HCT116 (cell line): ENCODE results near the gene C2CD2. TPM values are rescaled to one million over a fixed set of nuclear protein-coding genes. Genes with fewer than 3 reads are reported as not detected.

Source experiments
- ATAC-seq: fragments of 200-7000 bp; cut with Tn5 transposase; 2 replicates; pipeline ENCODE4 v1.9.1; 2020; ENCODE audit warnings: mild to moderate bottlenecking, moderate library complexity
- BruUV-seq: library from RNA; stranded (reverse); fragments of 400-500 nt; replicated peaks from 2 replicates; lab custom pipeline; 2021; lab: Mats Ljungman, UMichigan
- CTCF ChIA-PET: fragments of 300-600 bp; sonication (Branson Sonifier 250); formaldehyde crosslinking; loops from one replicate; lab custom pipeline; 2021; ENCODE audit warnings: antibody characterized with exemption; lab: Charles Lee
- POLR2A ChIA-PET: fragments of 300-600, 350-600 bp; sonication (Branson Sonifier 250); formaldehyde crosslinking; loops from one replicate; lab custom pipeline; 2021; ENCODE audit warnings: antibody characterized with exemption; lab: Charles Lee
- RAD21 ChIA-PET, 2 experiments: fragments of 300-600 bp; sonication (Branson Sonifier 250); formaldehyde crosslinking; loops; one replicate each; lab custom pipeline; 2023; ENCODE audit warnings: low total read pairs in 2 of 2; ENCODE audit not compliant: uncharacterized antibody in 2 of 2, unreplicated experiment in 2 of 2, low non-redundant PET in 1 of 2; lab: Charles Lee
- DNase-seq: peaks from one replicate; pipeline ENCODE4 v3.0.0-alpha.2; 2010; ENCODE audit warnings: low read depth, low spot score
- H2AFZ ChIP-seq: fragments of 200-600 bp; shearing (Covaris generic), sonication (generic); 2 replicates; pipeline ENCODE4 v1.6.1; 2017; ENCODE audit warnings: low read depth, mixed run types, mixed read lengths, antibody characterized with exemption, low read length; ENCODE audit not compliant: poor library complexity, severe bottlenecking
- H3K27ac ChIP-seq: 2 replicates; pipeline ENCODE4 v1.5.1; 2012; ENCODE audit warnings: low read depth, low read length
- H3K27me3 ChIP-seq: fragments of 200-600 bp; sonication (generic); 2 replicates; pipeline ENCODE4 v1.6.1; 2016; ENCODE audit warnings: mixed run types, low read length, mixed read lengths; ENCODE audit not compliant: insufficient read depth
- H3K36me3 ChIP-seq, 2 experiments: fragments of 200-500 bp in 1 of 2; fragments of 200-600 bp in 1 of 2; sonication (Bioruptor generic) in 1 of 2; sonication (generic) in 1 of 2; 2 replicates each; pipeline versions ENCODE4 v1.5.1 to v1.6.1; 2014 to 2016; ENCODE audit warnings: low read length in 2 of 2, inconsistent platforms in 1 of 2, mixed read lengths in 1 of 2, mixed run types in 1 of 2; ENCODE audit not compliant: insufficient read depth in 2 of 2, control insufficient read depth in 1 of 2
- H3K4me1 ChIP-seq, 2 experiments: fragments of 200-600 bp in 1 of 2; sonication (generic) in 1 of 2; 2 replicates each; pipeline versions ENCODE4 v1.5.1 to v1.6.1; 2012 to 2017; ENCODE audit warnings: low read length in 2 of 2, inconsistent platforms in 1 of 2, mild to moderate bottlenecking in 1 of 2, mixed read lengths in 1 of 2, mixed run types in 1 of 2, moderate library complexity in 1 of 2; ENCODE audit not compliant: insufficient read depth in 2 of 2, control insufficient read depth in 1 of 2
- H3K4me2 ChIP-seq: fragments of 200-600 bp; sonication (generic); 2 replicates; pipeline ENCODE4 v1.6.1; 2017; ENCODE audit warnings: mixed run types, low read length, mixed read lengths
- H3K4me3 ChIP-seq, 2 experiments: fragments of 200-600 bp in 1 of 2; sonication (generic) in 1 of 2; replicated peaks in 1 of 2; 2 replicates each; pipeline ENCODE4 v1.5.1; 2011 to 2016; ENCODE audit warnings: low read length in 2 of 2, control low read depth in 1 of 2, low read depth in 1 of 2, mild to moderate bottlenecking in 1 of 2, mixed read lengths in 1 of 2, mixed run types in 1 of 2
- H3K79me2 ChIP-seq: fragments of 200-600 bp; sonication (generic); 2 replicates; pipeline ENCODE4 v1.6.1; 2017; ENCODE audit warnings: mild to moderate bottlenecking, mixed run types, low read length, moderate library complexity, mixed read lengths; ENCODE audit not compliant: insufficient read depth
- H3K9ac ChIP-seq: fragments of 200-600 bp; sonication (generic); 2 replicates; pipeline ENCODE4 v1.6.1; 2016; ENCODE audit warnings: low read length, mixed read lengths
- H3K9me2 ChIP-seq: fragments of 200-600 bp; sonication (generic), shearing (Covaris generic); 2 replicates; pipeline ENCODE4 v1.6.1; 2017; ENCODE audit warnings: mixed run types, mild to moderate bottlenecking, moderate library complexity; ENCODE audit not compliant: insufficient read depth
- H3K9me3 ChIP-seq, 2 experiments: fragments of 200-500 bp in 1 of 2; fragments of 200-600 bp in 1 of 2; sonication (Bioruptor generic) in 1 of 2; sonication (generic) in 1 of 2; 2 replicates each; pipeline ENCODE4 v1.6.1; 2014 to 2017; ENCODE audit warnings: low read length in 2 of 2, mixed read lengths in 2 of 2, inconsistent platforms in 1 of 2, low read depth in 1 of 2, mild to moderate bottlenecking in 1 of 2, mixed run types in 1 of 2, moderate library complexity in 1 of 2; ENCODE audit not compliant: control insufficient read depth in 1 of 2, insufficient read depth in 1 of 2
- H4K20me1 ChIP-seq: fragments of 200-600 bp; sonication (generic), shearing (Covaris generic); 2 replicates; pipeline ENCODE4 v1.6.1; 2017; ENCODE audit warnings: mixed run types, mild to moderate bottlenecking, moderate library complexity; ENCODE audit not compliant: insufficient read depth
- CBX3 ChIP-seq: IDR thresholded peaks from 2 replicates; pipeline ENCODE4 v1.6.1; 2012; ENCODE audit warnings: low read depth
- FOSL1 ChIP-seq: IDR thresholded peaks from 2 replicates; pipeline ENCODE4 v1.6.1; 2012; ENCODE audit warnings: low read depth
- SP1 ChIP-seq: IDR thresholded peaks from 2 replicates; pipeline ENCODE4 v1.6.1; 2012; ENCODE audit warnings: low read depth
- ZFX ChIP-seq: fragments of 450-650 bp; IDR thresholded peaks from 2 replicates; pipeline ENCODE4 v1.6.1; 2017
- intact Hi-C: fragments of 100-400 bp; cut with micrococcal nuclease; formaldehyde crosslinking; loops from 2 replicates; pipeline ENCODE4 v1.10.0; 2022
- total RNA-seq: library from RNA; stranded (reverse); gene quantifications from one replicate; pipeline ENCODE4 v1.2.1, GENCODE V29; 2021; ENCODE audit not compliant: unreplicated experiment
- TF ChIP-seq, protein P1 (sequence below): IDR thresholded peaks from 2 replicates; pipeline ENCODE4 v1.6.1; 2012; ENCODE audit warnings: low read depth
- TF ChIP-seq, protein P2 (sequence below): IDR thresholded peaks from 2 replicates; pipeline ENCODE4 v1.6.1; 2011; ENCODE audit warnings: mild to moderate bottlenecking, low read length, moderate library complexity; ENCODE audit not compliant: insufficient replicate concordance; ENCODE audit errors: extremely low read depth
- TF ChIP-seq, protein P3 (sequence below), 3 experiments: fragments of 200-600 bp in 1 of 3; sonication (generic) in 1 of 3; IDR thresholded peaks in 2 of 3; conservative IDR thresholded peaks in 1 of 3; 2 replicates each; pipeline ENCODE4 v1.5.1; 2012 to 2017; ENCODE audit warnings: low read depth in 2 of 3, low read length in 2 of 3, antibody characterized with exemption in 1 of 3, borderline replicate concordance in 1 of 3, control low read depth in 1 of 3, mild to moderate bottlenecking in 1 of 3, mixed read lengths in 1 of 3, mixed run types in 1 of 3, moderate library complexity in 1 of 3; ENCODE audit not compliant: insufficient read depth in 1 of 3

The C2CD2 gene
- total RNA-seq, 1 experiment from 2014 or later = 22.0 TPM

DNA sequence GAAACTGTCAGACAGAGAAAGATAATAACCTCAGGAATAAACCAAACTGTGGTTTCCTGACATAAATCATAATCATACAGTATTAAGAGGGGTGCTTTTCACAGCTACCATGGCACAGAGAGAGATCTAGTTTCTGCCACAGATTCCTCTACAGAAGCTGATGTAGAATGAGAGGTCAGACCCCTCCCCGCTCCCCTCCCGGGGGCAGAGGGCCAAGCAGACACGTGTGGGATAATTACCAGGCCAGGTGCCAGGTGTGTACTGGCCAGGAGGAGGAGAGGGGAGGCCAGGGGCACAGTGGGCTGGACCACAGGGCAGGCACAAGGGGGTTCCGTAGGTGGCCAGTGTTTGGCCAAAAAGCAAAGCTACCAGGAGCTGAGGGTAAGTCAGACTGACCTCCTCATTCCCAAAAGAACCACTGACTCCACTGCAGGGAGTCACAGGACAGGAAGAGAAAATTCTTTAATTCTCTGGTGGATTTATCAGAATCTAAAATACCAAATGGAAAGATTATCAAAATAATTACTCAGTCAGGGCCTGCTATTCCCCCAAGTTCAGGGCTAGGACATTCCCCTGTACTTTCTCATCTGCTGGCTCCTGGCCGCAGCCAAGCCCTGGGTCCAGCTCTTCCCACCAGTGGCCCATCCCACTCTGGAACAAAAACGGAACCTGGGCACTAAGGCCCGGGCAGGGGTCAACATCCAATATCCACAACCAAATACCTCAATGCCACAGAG is 30.0 kb downstream of the C2CD2 start:
- BruUV-seq = no TSS peak
- POLR2A ChIA-PET = no interaction called here

More for the DNA sequence above, 30.0 kb downstream of the C2CD2 start:
- Histone ChIP-seq H3K9me2 (no peaks in the 10 kb centered on the region), H3K36me3 (no peaks in the 10 kb centered on the region; a peak in 1 of 4 replicates)
- intact Hi-C loops = no loop called here
- TF ChIP-seq CBX3 = no peak
- no peak for TF ChIP-seq FOSL1
- TF ChIP-seq, protein P1, sequence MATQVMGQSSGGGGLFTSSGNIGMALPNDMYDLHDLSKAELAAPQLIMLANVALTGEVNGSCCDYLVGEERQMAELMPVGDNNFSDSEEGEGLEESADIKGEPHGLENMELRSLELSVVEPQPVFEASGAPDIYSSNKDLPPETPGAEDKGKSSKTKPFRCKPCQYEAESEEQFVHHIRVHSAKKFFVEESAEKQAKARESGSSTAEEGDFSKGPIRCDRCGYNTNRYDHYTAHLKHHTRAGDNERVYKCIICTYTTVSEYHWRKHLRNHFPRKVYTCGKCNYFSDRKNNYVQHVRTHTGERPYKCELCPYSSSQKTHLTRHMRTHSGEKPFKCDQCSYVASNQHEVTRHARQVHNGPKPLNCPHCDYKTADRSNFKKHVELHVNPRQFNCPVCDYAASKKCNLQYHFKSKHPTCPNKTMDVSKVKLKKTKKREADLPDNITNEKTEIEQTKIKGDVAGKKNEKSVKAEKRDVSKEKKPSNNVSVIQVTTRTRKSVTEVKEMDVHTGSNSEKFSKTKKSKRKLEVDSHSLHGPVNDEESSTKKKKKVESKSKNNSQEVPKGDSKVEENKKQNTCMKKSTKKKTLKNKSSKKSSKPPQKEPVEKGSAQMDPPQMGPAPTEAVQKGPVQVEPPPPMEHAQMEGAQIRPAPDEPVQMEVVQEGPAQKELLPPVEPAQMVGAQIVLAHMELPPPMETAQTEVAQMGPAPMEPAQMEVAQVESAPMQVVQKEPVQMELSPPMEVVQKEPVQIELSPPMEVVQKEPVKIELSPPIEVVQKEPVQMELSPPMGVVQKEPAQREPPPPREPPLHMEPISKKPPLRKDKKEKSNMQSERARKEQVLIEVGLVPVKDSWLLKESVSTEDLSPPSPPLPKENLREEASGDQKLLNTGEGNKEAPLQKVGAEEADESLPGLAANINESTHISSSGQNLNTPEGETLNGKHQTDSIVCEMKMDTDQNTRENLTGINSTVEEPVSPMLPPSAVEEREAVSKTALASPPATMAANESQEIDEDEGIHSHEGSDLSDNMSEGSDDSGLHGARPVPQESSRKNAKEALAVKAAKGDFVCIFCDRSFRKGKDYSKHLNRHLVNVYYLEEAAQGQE = no peak
- no peak for TF ChIP-seq SP1
- TF ChIP-seq, protein P2, sequence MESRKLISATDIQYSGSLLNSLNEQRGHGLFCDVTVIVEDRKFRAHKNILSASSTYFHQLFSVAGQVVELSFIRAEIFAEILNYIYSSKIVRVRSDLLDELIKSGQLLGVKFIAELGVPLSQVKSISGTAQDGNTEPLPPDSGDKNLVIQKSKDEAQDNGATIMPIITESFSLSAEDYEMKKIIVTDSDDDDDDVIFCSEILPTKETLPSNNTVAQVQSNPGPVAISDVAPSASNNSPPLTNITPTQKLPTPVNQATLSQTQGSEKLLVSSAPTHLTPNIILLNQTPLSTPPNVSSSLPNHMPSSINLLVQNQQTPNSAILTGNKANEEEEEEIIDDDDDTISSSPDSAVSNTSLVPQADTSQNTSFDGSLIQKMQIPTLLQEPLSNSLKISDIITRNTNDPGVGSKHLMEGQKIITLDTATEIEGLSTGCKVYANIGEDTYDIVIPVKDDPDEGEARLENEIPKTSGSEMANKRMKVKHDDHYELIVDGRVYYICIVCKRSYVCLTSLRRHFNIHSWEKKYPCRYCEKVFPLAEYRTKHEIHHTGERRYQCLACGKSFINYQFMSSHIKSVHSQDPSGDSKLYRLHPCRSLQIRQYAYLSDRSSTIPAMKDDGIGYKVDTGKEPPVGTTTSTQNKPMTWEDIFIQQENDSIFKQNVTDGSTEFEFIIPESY = no peak
- TF ChIP-seq ZFX = no peak
- TF ChIP-seq, protein P3, sequence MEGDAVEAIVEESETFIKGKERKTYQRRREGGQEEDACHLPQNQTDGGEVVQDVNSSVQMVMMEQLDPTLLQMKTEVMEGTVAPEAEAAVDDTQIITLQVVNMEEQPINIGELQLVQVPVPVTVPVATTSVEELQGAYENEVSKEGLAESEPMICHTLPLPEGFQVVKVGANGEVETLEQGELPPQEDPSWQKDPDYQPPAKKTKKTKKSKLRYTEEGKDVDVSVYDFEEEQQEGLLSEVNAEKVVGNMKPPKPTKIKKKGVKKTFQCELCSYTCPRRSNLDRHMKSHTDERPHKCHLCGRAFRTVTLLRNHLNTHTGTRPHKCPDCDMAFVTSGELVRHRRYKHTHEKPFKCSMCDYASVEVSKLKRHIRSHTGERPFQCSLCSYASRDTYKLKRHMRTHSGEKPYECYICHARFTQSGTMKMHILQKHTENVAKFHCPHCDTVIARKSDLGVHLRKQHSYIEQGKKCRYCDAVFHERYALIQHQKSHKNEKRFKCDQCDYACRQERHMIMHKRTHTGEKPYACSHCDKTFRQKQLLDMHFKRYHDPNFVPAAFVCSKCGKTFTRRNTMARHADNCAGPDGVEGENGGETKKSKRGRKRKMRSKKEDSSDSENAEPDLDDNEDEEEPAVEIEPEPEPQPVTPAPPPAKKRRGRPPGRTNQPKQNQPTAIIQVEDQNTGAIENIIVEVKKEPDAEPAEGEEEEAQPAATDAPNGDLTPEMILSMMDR (IDR thresholded peaks at IDR 0.05 in 2 of 3, conservative IDR thresholded peaks at IDR 0.05 in 1 of 3; ENCODE audit: borderline replicate concordance in 1 of 3, insufficient read depth in 1 of 3, low read depth in 2 of 3, low read length in 2 of 3) = no peak
- TF ChIP-seq, all 23 proteins: peak for 0
- Histone ChIP-seq H3K9me3 (no peaks in the 10 kb centered on the region), H3K4me3 (no peak overlapping the region), H3K9ac (no peak overlapping the region), H2AFZ (no peak overlapping the region), H4K20me1 (no peaks in the 10 kb centered on the region), H3K4me1 (no peaks in the 10 kb centered on the region), H3K27ac (no peak overlapping the region), H3K27me3 (no peaks in the 10 kb centered on the region), H3K79me2 (peaks cover 6% of the 10 kb centered on the region; the same call in 1 of the 2 replicates), H3K4me2 (no peak overlapping the region)
- ATAC-seq = no peak
- no peak for DNase-seq
- RAD21 ChIA-PET = no interaction called here
- CTCF ChIA-PET = no interaction called here
